ENCODE data around the gene EXD3. TPM values are rescaled to one million over a fixed set of nuclear protein-coding genes. Genes with fewer than 3 reads are reported as not detected.

The EXD3 gene
- total RNA-seq, 1 donor from 2014 or later = 24.5 TPM

DNA sequence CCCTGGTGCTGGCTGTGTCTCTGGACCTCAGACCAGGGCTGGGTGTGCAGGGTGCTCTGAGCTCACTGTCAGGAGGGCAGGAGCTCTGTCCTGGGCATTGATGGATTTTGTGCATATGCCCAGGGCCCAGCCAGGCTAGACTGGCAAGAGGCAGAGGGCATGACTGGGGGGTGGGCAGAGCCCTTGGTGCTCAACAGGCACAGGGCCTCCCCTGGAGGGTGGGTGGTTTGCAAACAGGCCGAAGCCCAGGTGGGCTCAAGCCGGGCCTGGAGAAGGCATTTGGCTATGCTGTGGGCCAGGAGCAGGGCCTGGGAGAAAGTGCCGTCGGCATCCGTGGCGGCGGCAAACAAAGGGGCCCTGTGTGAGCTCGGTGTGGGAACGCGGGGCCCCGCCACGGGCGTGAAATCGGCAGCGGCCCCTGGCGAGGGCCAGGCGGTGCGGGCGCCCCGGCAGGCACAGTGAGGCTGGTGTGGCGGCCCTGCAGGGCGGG is 119.0 kb downstream of the EXD3 start:
- peaks cover 7% of the 10 kb centered on the region for H3K9me3 Mint-ChIP-seq (ENCODE audit: unreplicated experiment)
- no peak overlapping the region for H3K27ac Mint-ChIP-seq (ENCODE audit: unreplicated experiment)
- peaks cover 7% of the 10 kb centered on the region for H3K27me3 Mint-ChIP-seq (ENCODE audit: unreplicated experiment)
- TF ChIP-seq, protein P1, sequence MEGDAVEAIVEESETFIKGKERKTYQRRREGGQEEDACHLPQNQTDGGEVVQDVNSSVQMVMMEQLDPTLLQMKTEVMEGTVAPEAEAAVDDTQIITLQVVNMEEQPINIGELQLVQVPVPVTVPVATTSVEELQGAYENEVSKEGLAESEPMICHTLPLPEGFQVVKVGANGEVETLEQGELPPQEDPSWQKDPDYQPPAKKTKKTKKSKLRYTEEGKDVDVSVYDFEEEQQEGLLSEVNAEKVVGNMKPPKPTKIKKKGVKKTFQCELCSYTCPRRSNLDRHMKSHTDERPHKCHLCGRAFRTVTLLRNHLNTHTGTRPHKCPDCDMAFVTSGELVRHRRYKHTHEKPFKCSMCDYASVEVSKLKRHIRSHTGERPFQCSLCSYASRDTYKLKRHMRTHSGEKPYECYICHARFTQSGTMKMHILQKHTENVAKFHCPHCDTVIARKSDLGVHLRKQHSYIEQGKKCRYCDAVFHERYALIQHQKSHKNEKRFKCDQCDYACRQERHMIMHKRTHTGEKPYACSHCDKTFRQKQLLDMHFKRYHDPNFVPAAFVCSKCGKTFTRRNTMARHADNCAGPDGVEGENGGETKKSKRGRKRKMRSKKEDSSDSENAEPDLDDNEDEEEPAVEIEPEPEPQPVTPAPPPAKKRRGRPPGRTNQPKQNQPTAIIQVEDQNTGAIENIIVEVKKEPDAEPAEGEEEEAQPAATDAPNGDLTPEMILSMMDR (IDR thresholded peaks at IDR 0.05; ENCODE audit: partially characterized antibody, unreplicated experiment) = no peak
- H3K4me1 Mint-ChIP-seq (ENCODE audit: low read depth, unreplicated experiment) = peaks cover 12% of the 10 kb centered on the region
- no peak overlapping the region for H3K4me3 Mint-ChIP-seq (ENCODE audit: unreplicated experiment)
- DNase-seq = no peak
- H3K36me3 Mint-ChIP-seq (ENCODE audit: unreplicated experiment) = no peaks in the 10 kb centered on the region

DNA sequence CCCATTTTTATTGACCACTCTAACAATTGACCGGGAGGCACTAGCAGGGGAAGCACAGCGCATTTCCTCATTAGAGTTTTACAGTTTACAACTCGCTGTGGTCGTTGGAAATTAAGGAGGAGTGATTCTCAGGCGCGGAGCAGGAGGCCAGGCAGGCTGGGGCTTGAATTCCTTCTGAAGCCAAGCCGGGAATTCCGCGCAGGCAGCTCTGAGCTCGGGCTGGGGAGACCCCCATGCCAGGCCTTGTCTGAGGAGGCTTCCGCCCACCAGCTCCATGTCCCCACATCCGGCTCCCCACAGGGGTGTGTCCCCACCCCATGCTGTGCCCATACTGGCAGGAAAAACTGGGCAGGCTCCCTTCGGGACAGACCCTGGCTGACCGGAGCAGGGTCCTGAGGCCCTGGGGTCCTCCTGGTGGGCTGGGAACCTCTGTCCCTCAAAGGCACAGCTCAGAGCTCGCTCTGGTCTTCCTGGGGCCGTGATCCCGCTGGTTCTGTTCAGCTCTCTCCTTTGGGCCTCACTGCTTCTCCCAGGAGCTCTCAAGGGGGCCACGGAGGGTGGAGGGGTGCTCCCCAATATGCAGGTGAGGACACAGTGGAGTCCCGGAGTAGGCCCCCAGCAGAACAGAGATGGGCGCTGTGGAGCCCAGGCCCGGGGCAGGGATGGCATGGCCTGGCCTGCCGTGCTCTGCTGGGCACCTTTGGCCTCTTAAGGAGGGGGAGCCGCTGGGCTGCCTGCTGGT is 119.6 kb downstream of the EXD3 start:
- Mint-ChIP-seq H3K9me3 (ENCODE audit: unreplicated experiment) (peaks cover 3% of the 10 kb centered on the region), H3K4me3 (ENCODE audit: unreplicated experiment) (peak overlapping the region; percentile 67), H3K4me1 (ENCODE audit: low read depth, unreplicated experiment) (peaks cover 14% of the 10 kb centered on the region), H3K36me3 (ENCODE audit: unreplicated experiment) (no peaks in the 10 kb centered on the region), H3K27me3 (ENCODE audit: unreplicated experiment) (peaks cover 7% of the 10 kb centered on the region), H3K27ac (ENCODE audit: unreplicated experiment) (peak overlapping the region; percentile 17)
- TF ChIP-seq, protein P1 (IDR thresholded peaks at IDR 0.05; ENCODE audit: partially characterized antibody, unreplicated experiment) = no peak
- no peak for DNase-seq

DNA sequence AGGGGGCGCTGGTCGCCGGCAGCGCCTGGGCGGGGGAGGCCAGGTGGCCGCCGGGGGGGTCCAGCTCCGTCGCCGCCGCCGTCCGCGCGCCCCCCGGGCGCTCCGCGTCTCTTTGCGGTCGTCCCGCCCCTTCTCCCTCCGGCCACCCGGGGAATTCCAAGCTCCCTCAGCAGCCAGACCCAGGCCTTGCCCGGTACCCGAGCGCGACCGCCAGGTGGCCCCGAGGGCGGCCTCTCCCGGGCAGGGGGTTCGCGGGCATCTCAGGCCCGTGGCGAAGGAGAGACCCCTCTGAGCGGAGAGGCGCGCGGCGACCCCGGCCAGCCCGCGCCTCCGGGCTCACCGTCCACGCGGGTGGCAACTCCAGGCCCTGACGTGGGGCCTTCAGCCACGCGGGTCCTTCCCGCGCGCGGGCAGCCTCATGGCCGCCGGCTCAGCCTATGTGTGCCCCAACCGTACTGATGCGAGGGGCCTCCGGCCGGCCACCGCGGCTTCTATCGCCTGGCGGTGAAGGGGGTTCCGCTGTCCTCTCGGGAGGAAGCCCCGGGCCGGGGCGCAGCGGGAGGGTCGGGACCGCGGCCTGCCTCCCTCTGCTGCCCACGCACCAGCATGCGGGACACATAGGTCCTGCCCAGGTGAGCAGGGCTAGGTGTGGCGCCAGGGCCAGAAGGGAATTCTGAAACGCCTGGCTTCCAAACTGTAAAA is 120.4 kb downstream of the EXD3 start:
- Mint-ChIP-seq H3K4me1 (ENCODE audit: low read depth, unreplicated experiment) (peaks cover 14% of the 10 kb centered on the region), H3K27me3 (ENCODE audit: unreplicated experiment) (peaks cover 7% of the 10 kb centered on the region), H3K36me3 (ENCODE audit: unreplicated experiment) (no peaks in the 10 kb centered on the region), H3K9me3 (ENCODE audit: unreplicated experiment) (peaks cover 3% of the 10 kb centered on the region), H3K4me3 (ENCODE audit: unreplicated experiment) (peak overlapping the region; percentile 67), H3K27ac (ENCODE audit: unreplicated experiment) (peak overlapping the region; percentile 17)
- TF ChIP-seq, protein P1 (IDR thresholded peaks at IDR 0.05; ENCODE audit: partially characterized antibody, unreplicated experiment) = peak; percentile 82
- DNase-seq = peak; percentile 84

DNA sequence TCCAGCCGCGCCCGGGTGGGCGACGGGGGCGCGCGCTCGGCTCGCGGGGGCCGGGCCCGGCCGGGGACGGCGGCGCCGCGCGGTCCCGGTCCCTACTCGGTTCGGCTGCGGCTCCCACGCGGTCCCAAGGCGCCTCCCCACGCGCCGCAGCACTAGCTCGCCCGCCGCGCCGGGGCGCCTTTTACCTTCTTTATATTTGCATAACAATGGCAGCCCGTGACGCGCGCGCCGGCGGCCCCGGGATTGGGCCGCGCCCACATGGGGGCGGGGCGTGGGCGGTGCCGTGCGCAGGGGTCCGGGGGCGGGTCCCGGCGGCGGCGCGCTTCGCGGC is 120.9 kb downstream of the EXD3 start, which contains the start of gene NRARP:
TSS of gene NRARP (minus strand) at position 154 of the 331 bp plus-strand sequence. CDS start 343 bp downstream, outside the sequence.
- TF ChIP-seq, protein P1 (IDR thresholded peaks at IDR 0.05; ENCODE audit: partially characterized antibody, unreplicated experiment) = no peak
- no peaks in the 10 kb centered on the region for H3K36me3 Mint-ChIP-seq (ENCODE audit: unreplicated experiment)
- peaks cover 7% of the 10 kb centered on the region for H3K27me3 Mint-ChIP-seq (ENCODE audit: unreplicated experiment)
- H3K27ac Mint-ChIP-seq (ENCODE audit: unreplicated experiment) = peak within 1 kb of the TSS; percentile 17
- peak within 1 kb of the TSS; percentile 85 for H3K4me3 Mint-ChIP-seq (ENCODE audit: unreplicated experiment)
- peak; percentile 89 for DNase-seq
- H3K9me3 Mint-ChIP-seq (ENCODE audit: unreplicated experiment) = peaks cover 3% of the 10 kb centered on the region
- H3K4me1 Mint-ChIP-seq (ENCODE audit: low read depth, unreplicated experiment) = peaks cover 14% of the 10 kb centered on the region

Measured in glutamatergic neuron (in vitro differentiated cells).